Nephron (organoid): Measurements from ENCODE around the gene R3HDM4.

Source experiments
- H3K27ac Mint-ChIP-seq, 3 experiments: 2 replicates each; pipeline ENCODE4 v1.8.0; 2020; ENCODE audit warnings: mixed read lengths in 3 of 3, mild to moderate bottlenecking in 2 of 3, moderate library complexity in 1 of 3
- H3K27me3 Mint-ChIP-seq: 2 replicates; pipeline ENCODE4 v1.8.0; 2021; ENCODE audit warnings: low read depth, mild to moderate bottlenecking, moderate library complexity, mixed read lengths
- H3K36me3 Mint-ChIP-seq: 2 replicates; pipeline ENCODE4 v1.8.0; 2020; ENCODE audit warnings: low read depth, mixed read lengths
- H3K4me1 Mint-ChIP-seq: 2 replicates; pipeline ENCODE4 v1.8.0; 2020; ENCODE audit warnings: mixed read lengths
- H3K4me3 Mint-ChIP-seq, 3 experiments: 2 replicates each; pipeline ENCODE4 v1.8.0; 2020; ENCODE audit warnings: mild to moderate bottlenecking in 3 of 3, mixed read lengths in 3 of 3, moderate library complexity in 2 of 3
- H3K9me3 Mint-ChIP-seq: 2 replicates; pipeline ENCODE4 v1.8.0; 2020; ENCODE audit warnings: mixed read lengths
- TF ChIP-seq, protein P1 (sequence below), 3 experiments: fragments of 200-600 bp; sonication (generic); IDR thresholded peaks; one replicate each; pipeline ENCODE4 v1.5.0; 2021; ENCODE audit warnings: antibody characterized with exemption in 3 of 3; ENCODE audit not compliant: unreplicated experiment in 3 of 3

Gene R3HDM4

DNA sequence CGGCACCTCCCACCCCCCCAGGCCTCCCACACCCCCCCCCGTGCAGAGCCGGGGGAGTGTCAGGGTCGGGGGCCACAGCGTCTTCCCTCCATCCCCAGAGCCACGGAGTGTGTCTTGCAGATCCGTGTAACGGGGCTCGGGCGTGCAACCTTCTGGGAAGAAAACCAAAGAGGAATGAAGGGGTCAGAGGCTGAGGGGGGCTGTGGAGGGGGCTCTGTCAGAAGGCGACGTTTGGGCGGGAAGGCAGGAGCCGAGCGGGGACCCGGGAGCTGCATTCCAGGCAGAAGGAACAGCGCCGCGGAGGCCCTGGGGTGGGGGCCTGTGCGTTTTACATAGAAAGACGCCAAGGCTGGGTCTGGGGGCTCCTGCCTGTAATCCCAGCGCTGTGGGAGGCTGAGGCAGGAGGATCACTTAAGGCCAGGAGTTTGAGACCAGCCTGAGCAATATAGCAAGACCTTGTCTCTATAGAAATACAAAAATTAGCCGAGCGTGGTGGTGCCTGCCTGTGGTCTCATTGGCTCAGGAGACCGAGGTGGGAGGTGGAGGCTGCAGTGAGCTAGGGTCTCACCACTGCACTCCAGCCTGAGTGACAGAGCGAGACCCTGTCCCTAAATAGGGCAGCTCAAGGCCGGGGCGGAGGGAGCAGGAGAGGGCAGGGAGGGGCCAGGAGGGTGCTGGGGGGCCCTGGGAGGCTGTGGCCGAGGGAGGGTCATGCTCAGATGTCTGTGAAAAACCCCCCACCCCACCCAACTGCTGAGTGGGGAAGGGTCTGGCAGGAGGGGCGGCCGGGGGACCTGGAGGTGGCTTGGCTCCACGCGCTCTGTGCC, 40.6 kb upstream of the R3HDM4 start:
- Mint-ChIP-seq H3K27ac (peak overlapping the region; percentile 95 to 97 (median 96)), H3K36me3 (no peaks in the 10 kb centered on the region), H3K27me3 (no peaks in the 10 kb centered on the region), H3K4me3 (peak overlapping the region in 2 of 3 experiments; percentile 43 to 62), H3K9me3 (no peaks in the 10 kb centered on the region), H3K4me1 (peaks cover 27% of the 10 kb centered on the region)
- TF ChIP-seq, protein P1, sequence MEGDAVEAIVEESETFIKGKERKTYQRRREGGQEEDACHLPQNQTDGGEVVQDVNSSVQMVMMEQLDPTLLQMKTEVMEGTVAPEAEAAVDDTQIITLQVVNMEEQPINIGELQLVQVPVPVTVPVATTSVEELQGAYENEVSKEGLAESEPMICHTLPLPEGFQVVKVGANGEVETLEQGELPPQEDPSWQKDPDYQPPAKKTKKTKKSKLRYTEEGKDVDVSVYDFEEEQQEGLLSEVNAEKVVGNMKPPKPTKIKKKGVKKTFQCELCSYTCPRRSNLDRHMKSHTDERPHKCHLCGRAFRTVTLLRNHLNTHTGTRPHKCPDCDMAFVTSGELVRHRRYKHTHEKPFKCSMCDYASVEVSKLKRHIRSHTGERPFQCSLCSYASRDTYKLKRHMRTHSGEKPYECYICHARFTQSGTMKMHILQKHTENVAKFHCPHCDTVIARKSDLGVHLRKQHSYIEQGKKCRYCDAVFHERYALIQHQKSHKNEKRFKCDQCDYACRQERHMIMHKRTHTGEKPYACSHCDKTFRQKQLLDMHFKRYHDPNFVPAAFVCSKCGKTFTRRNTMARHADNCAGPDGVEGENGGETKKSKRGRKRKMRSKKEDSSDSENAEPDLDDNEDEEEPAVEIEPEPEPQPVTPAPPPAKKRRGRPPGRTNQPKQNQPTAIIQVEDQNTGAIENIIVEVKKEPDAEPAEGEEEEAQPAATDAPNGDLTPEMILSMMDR (IDR thresholded peaks at IDR 0.05; ENCODE audit: unreplicated experiment in 3 of 3), result no peak

- Mint-ChIP-seq H3K27ac (peak overlapping the region; percentile 95 to 99 (median 99)), H3K27me3 (no peaks in the 10 kb centered on the region), H3K9me3 (no peaks in the 10 kb centered on the region), H3K4me3 (peak overlapping the region in 1 of 3 experiments; percentile 56), H3K4me1 (peaks cover 27% of the 10 kb centered on the region), H3K36me3 (no peaks in the 10 kb centered on the region)
- TF ChIP-seq, protein P1 (IDR thresholded peaks at IDR 0.05; ENCODE audit: unreplicated experiment in 3 of 3), result no peak
Measured at GRCh38 chr19:952680-953444, 39.8 kb upstream of the R3HDM4 start.

DNA sequence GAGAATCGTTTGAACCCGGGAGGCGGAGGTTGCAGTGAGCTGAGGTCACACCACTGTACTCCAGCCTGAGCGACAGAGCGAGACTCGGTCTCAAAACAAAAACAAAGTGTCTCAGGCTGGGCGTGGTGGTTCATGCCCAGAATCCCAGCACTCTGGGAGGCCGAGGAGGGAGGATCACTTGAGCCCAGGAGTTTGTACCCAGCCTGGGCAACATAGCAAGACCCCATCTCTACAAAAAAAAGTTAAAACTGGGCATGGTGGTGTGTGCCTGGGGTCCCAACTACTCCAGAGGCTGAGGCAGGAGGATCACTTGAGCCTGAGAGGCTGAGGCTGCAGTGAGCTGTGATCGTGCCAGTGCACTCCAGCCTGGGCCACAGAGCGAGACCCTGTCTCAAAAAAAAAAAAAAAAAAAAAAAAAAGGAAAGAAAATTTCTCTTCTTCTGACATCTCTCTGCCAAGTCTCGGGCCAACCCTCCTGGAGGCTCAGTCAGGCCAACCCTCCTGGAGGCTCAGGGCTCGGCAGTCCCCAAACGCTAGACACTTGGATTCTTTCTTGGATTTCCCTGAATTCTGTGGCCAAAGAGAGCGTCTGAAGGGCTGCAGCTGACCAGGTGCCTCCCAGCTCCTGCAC, 39.1 kb upstream of the R3HDM4 start:
- Mint-ChIP-seq H3K36me3 (no peaks in the 10 kb centered on the region), H3K27me3 (no peaks in the 10 kb centered on the region), H3K9me3 (no peaks in the 10 kb centered on the region), H3K4me1 (peaks cover 23% of the 10 kb centered on the region), H3K4me3 (peak overlapping the region; percentile 42 to 68 (median 68)), H3K27ac (peak overlapping the region; percentile 95 to 99 (median 99))
- TF ChIP-seq, protein P1 (IDR thresholded peaks at IDR 0.05; ENCODE audit: unreplicated experiment in 3 of 3), result no peak

DNA sequence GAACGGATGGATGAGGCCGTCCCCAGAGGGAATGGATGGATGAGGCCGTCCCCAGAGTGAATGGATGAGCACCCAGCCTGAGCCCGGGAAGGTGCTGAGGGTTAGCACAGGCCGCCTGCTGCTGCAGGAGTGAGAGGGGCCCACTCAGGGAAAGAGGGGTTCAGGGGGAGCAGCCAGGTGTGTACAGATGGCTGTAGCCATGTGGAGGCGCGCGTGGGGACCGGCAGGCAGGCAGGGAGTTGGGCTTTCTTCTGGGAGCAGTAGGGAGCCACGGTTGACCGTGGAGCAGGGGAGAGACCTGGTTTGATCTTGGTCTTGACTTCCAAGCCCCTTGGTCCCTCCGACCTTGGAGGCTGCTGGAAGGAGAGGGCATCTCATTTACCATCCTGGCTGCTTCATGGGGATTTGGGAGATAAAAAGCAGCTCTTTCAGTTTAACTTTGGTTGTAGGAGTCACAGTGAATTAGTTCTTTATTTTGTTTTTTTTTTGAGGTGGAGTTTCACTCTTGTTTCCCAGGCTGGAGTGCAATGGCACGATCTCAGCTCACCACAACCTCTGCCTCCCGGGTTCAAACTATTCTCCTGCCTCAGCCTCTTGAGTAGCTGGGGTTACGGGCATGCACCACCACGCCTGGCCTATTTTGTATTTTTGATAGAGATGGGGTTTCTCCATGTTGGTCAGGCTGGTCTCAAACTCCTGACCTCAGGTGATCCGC, 37.5 kb upstream of the R3HDM4 start:
- TF ChIP-seq, protein P1 (IDR thresholded peaks at IDR 0.05; ENCODE audit: unreplicated experiment in 3 of 3), result no peak

DNA sequence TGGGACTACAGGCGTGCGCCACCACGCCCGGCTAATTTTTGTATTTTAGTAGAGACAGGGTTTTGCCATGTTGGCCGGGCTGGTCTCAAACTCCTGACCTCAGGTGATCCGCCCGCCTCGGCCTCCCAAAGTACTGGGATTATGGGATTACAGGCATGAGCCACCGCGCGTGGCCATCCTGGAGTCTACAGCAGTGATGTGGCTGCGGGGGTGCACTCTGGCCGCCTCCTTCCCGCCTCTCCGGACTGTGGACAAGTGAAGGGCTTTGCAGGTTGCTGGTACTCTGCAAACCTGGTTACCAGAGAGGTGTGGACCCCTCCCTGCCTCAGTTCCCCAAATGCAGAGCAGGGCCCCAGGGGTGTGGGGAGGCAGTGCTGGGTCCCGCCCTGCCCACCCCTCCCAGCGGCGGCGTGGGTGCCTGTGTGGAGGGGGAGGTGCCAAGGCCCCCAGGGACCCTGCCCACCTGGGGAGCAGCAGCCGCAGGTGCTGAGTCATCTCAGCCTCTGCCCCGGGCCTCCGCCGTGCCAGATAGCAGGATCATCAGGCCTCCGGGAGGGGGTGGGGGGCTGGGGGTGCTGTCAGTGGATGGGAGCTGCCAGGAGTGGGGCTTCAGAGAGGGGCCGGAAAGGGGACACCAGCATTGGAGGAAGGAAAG, 36.0 kb upstream of the R3HDM4 start:
- peak overlapping the region in 1 of 3 experiments; percentile 65 for H3K27ac Mint-ChIP-seq
- peaks cover 25% of the 10 kb centered on the region for H3K4me1 Mint-ChIP-seq

More for the DNA sequence above, 37.5 kb upstream of the R3HDM4 start:
- H3K4me3 Mint-ChIP-seq, result peak overlapping the region in 1 of 3 experiments; percentile 30
- peaks cover 17% of the 10 kb centered on the region for H3K4me1 Mint-ChIP-seq
- H3K36me3 Mint-ChIP-seq, result no peaks in the 10 kb centered on the region
- no peaks in the 10 kb centered on the region for H3K9me3 Mint-ChIP-seq
- no peaks in the 10 kb centered on the region for H3K27me3 Mint-ChIP-seq
- peak overlapping the region; percentile 95 to 99 (median 95) for H3K27ac Mint-ChIP-seq

More for the DNA sequence above, 36.0 kb upstream of the R3HDM4 start:
- no peak overlapping the region for H3K4me3 Mint-ChIP-seq
- TF ChIP-seq, protein P1 (IDR thresholded peaks at IDR 0.05; ENCODE audit: unreplicated experiment in 3 of 3), result no peak
- no peaks in the 10 kb centered on the region for H3K9me3 Mint-ChIP-seq
- H3K27me3 Mint-ChIP-seq, result no peaks in the 10 kb centered on the region
- peaks cover 8% of the 10 kb centered on the region for H3K36me3 Mint-ChIP-seq
